ENCODE measurements around the gene TCEANC.

Gene TCEANC

GRCh38 chrX:13692771-13693231, 39.9 kb downstream of the TCEANC start:
- no peak for DNase-seq (ENCODE audit: low read depth, low spot score)
- ChIA-PET CTCF (interaction anchor here (1.2 to 1.7 kb wide), 2 partner anchors 186 to 746 kb away, joined by 3 to 5 read pairs; no protein-coding TSS in a partner anchor), POLR2A (no interaction called here)
- no peak for TF ChIP-seq CTCF (IDR thresholded peaks at IDR 0.05; ENCODE audit: insufficient read depth, low read length, missing control alignments)
- no peak overlapping the region for H3K4me3 ChIP-seq (ENCODE audit: low read depth, low read length)

- ChIA-PET POLR2A (no interaction called here), CTCF (interaction anchor here (1.2 to 1.7 kb wide), 2 partner anchors 186 to 747 kb away, joined by 3 to 5 read pairs; no protein-coding TSS in a partner anchor)
- H3K4me3 ChIP-seq (ENCODE audit: low read depth, low read length), result no peak overlapping the region
- no peak for TF ChIP-seq CTCF (IDR thresholded peaks at IDR 0.05; ENCODE audit: insufficient read depth, low read length, missing control alignments)
- DNase-seq (ENCODE audit: low read depth, low spot score), result no peak
Measured at GRCh38 chrX:13693341-13693961, 40.5 kb downstream of the TCEANC start.

- CTCF ChIA-PET, result interaction anchor here (0.9 to 1.0 kb wide), 2 partner anchors 11 to 55 kb away, joined by 3 read pairs; no protein-coding TSS in a partner anchor
- POLR2A ChIA-PET, result no interaction called here
Measured at GRCh38 chrX:13694359-13694758, 41.4 kb downstream of the TCEANC start.

GRCh38 chrX:13694983-13695382, 42.0 kb downstream of the TCEANC start:
- H3K4me3 ChIP-seq (ENCODE audit: low read depth, low read length), result no peak overlapping the region
- ChIA-PET CTCF (interaction anchor here (0.9 to 1.0 kb wide), 2 partner anchors 10 to 55 kb away, joined by 3 read pairs; no protein-coding TSS in a partner anchor), POLR2A (no interaction called here)
- TF ChIP-seq CTCF (IDR thresholded peaks at IDR 0.05; ENCODE audit: insufficient read depth, low read length, missing control alignments), result no peak
- no peak for DNase-seq (ENCODE audit: low read depth, low spot score)

More at GRCh38 chrX:13694359-13694758, 41.4 kb downstream of the TCEANC start:
- TF ChIP-seq CTCF (IDR thresholded peaks at IDR 0.05; ENCODE audit: insufficient read depth, low read length, missing control alignments), result no peak
- H3K4me3 ChIP-seq (ENCODE audit: low read depth, low read length), result no peak overlapping the region
- no peak for DNase-seq (ENCODE audit: low read depth, low spot score)

GRCh38 chrX:13695601-13696115, 42.7 kb downstream of the TCEANC start:
- ChIA-PET POLR2A (no interaction called here), CTCF (no interaction called here)
- no peak for TF ChIP-seq CTCF (IDR thresholded peaks at IDR 0.05; ENCODE audit: insufficient read depth, low read length, missing control alignments)
- no peak overlapping the region for H3K4me3 ChIP-seq (ENCODE audit: low read depth, low read length)
- DNase-seq (ENCODE audit: low read depth, low spot score), result no peak

GRCh38 chrX:13697455-13697854, 44.5 kb downstream of the TCEANC start:
- no peak for DNase-seq (ENCODE audit: low read depth, low spot score)
- TF ChIP-seq CTCF (IDR thresholded peaks at IDR 0.05; ENCODE audit: insufficient read depth, low read length, missing control alignments), result no peak
- ChIA-PET CTCF (no interaction called here), POLR2A (no interaction called here)
- H3K4me3 ChIP-seq (ENCODE audit: low read depth, low read length), result no peak overlapping the region

All from AG04449 (cell line).